ENCODE measurements around the gene NOP16.

- no peak for TF ChIP-seq CTCF (conservative IDR thresholded peaks at IDR 0.05 in 1 of 2, IDR thresholded peaks at IDR 0.05 in 1 of 2; ENCODE audit: low read depth in 1 of 2, low read length in 2 of 2)
- TF ChIP-seq EZH2 (IDR thresholded peaks at IDR 0.05; ENCODE audit: low read length, missing control alignments), result no peak
Observed at GRCh38 chr5:176425791-176426190, 37.4 kb upstream of the NOP16 start.

All from fibroblast of lung (primary cell).